ENCODE measurements around the gene PSAPL1. TPM values are rescaled to one million over a fixed set of nuclear protein-coding genes. Genes with fewer than 3 reads are reported as not detected.

Gene PSAPL1
- total RNA-seq: not detected
- total RNA-seq (2013): not detected
- 0 to 0.06 (median 0) reads per million in 29 experiments for total RNA-seq

DNA sequence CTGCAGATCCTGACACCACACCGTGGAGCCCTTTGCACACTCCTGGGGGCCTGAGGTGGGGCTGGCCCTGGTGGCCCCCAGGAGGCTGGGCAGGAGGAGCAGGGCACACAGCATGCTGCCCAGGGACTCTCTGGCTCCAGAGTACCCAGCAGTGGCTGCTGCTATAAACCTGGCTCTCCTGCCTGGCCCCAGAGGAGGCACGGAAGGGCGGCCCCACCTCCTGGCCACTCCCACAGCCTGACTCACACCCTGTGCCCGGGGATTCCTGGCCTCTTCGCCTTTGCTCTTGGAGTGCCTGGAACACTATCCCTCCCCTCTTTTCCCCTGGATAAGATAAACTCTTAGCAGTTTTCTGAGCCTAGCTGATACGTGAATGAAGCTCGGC lies at the start of gene PSAPL1:
TSS of gene PSAPL1 (minus strand) at position 165 of the 385 bp plus-strand sequence. CDS start at position 114, 51 bp downstream.
- no peak within 1 kb of the TSS for H3K27ac Mint-ChIP-seq
- POLR2A ChIA-PET: no interaction called here
- H3K4me1 Mint-ChIP-seq: peaks cover 0 to 6% (median 0%) of the 10 kb centered on the region in 3 donors
- H3K27me3 Mint-ChIP-seq: peaks cover 0 to 5% of the 10 kb centered on the region in 2 donors
- H3K36me3 ChIP-seq (ENCODE audit: control insufficient read depth in 2 of 2, extremely low read depth in 1 of 2, insufficient read depth in 1 of 2, low read length in 1 of 2): no peaks in the 10 kb centered on the region
- no peak for ATAC-seq (replicated peaks in 1 of 4)
- no peaks in the 10 kb centered on the region for H3K36me3 Mint-ChIP-seq
- 51% methylated on average over 7 of the region's 7 CpGs for WGBS (ENCODE audit: insufficient coverage)
- no peak within 1 kb of the TSS for H3K4me3 ChIP-seq (ENCODE audit: control insufficient read depth in 1 of 2, extremely low read depth in 1 of 2, low read length in 1 of 2)
- H3K9me3 ChIP-seq: no peaks in the 10 kb centered on the region
- DNase-seq: no peak
- H3K27ac ChIP-seq (ENCODE audit: low read length): no peak within 1 kb of the TSS
- CTCF ChIA-PET: no interaction called here
- no peaks in the 10 kb centered on the region for H3K9me3 Mint-ChIP-seq
- no peak within 1 kb of the TSS for H3K4me3 Mint-ChIP-seq
- no peaks in the 10 kb centered on the region for H3K4me1 ChIP-seq (ENCODE audit: control insufficient read depth in 1 of 2, extremely low read depth in 1 of 2, insufficient read depth in 2 of 2, low read length in 2 of 2)
- H3K27me3 ChIP-seq (replicated peaks in 1 of 2; ENCODE audit: control insufficient read depth in 2 of 2, extremely low read depth in 1 of 2, insufficient read depth in 2 of 2, low read length in 1 of 2): peaks cover 0 to 9% of the 10 kb centered on the region in 2 experiments

DNA sequence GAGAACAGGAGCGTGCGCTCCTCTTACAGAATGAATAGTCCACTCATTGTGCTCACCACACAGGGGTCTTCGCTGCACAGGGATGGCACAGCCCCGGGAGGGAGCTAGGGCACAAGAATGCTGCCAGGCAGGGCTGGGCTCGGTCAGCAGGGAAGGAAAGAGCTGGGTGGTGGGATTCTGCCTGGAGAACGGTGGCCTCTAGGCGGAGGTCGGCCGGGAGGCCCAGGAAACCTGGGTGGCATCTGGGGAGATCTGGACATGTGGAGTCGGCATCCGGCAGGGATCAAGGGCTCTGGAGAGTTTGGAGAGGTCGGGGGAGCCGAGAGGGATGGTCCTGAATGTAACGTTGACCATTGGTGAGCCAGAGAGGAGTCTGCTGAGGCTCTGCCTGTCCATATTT lies 46.5 kb upstream of the PSAPL1 start:
- POLR2A ChIA-PET: no interaction called here
- no peaks in the 10 kb centered on the region for H3K9me3 ChIP-seq
- Mint-ChIP-seq H3K27ac (no peak overlapping the region), H3K36me3 (no peaks in the 10 kb centered on the region), H3K4me1 (no peaks in the 10 kb centered on the region), H3K27me3 (no peaks in the 10 kb centered on the region), H3K9me3 (no peaks in the 10 kb centered on the region), H3K4me3 (no peak overlapping the region)
- no peak overlapping the region for H3K27ac ChIP-seq (ENCODE audit: low read length)
- no peak overlapping the region for H3K4me3 ChIP-seq (ENCODE audit: control insufficient read depth in 1 of 2, extremely low read depth in 1 of 2, low read length in 1 of 2)
- DNase-seq (no peak), ATAC-seq (replicated peaks in 1 of 4) (no peak)
- WGBS (ENCODE audit: insufficient coverage): 65% methylated on average over 7 of the region's 14 CpGs
- CTCF ChIA-PET: no interaction called here
- peaks cover 0 to 16% of the 10 kb centered on the region in 2 experiments for H3K27me3 ChIP-seq (replicated peaks in 1 of 2; ENCODE audit: control insufficient read depth in 2 of 2, extremely low read depth in 1 of 2, insufficient read depth in 2 of 2, low read length in 1 of 2)
- H3K4me1 ChIP-seq (ENCODE audit: control insufficient read depth in 1 of 2, extremely low read depth in 1 of 2, insufficient read depth in 2 of 2, low read length in 2 of 2): no peaks in the 10 kb centered on the region
- no peaks in the 10 kb centered on the region for H3K36me3 ChIP-seq (ENCODE audit: control insufficient read depth in 2 of 2, extremely low read depth in 1 of 2, insufficient read depth in 1 of 2, low read length in 1 of 2)

DNA sequence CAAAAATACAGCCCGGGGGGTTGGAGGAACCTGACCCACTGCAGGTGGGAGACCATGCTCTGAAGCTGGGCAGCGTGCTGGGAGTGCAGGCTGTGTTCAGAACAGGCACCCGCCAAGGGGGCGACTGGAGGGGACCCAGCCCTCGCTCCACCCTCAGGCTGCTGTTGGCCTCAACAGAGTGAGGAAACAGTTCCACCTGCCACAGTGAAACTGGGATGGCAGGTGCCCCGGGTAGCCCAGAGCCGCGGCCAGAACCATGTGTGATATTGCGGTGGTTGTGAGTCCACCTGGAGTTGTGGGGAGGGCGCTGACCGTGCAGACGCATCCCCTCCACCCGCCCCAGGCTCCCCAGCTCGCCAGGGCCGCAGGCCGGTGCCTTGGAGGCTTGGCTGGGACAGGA lies 45.7 kb upstream of the PSAPL1 start:
- WGBS (ENCODE audit: insufficient coverage): 79% methylated on average over 15 of the region's 16 CpGs
- Mint-ChIP-seq H3K36me3 (no peaks in the 10 kb centered on the region), H3K4me3 (no peak overlapping the region), H3K27me3 (no peaks in the 10 kb centered on the region), H3K27ac (no peak overlapping the region), H3K9me3 (no peaks in the 10 kb centered on the region), H3K4me1 (no peaks in the 10 kb centered on the region)
- no peak for ATAC-seq (replicated peaks in 1 of 4)
- CTCF ChIA-PET: no interaction called here
- Histone ChIP-seq H3K36me3 (ENCODE audit: control insufficient read depth in 2 of 2, extremely low read depth in 1 of 2, insufficient read depth in 1 of 2, low read length in 1 of 2) (no peaks in the 10 kb centered on the region), H3K4me1 (ENCODE audit: control insufficient read depth in 1 of 2, extremely low read depth in 1 of 2, insufficient read depth in 2 of 2, low read length in 2 of 2) (no peaks in the 10 kb centered on the region), H3K4me3 (ENCODE audit: control insufficient read depth in 1 of 2, extremely low read depth in 1 of 2, low read length in 1 of 2) (no peak overlapping the region), H3K27ac (ENCODE audit: low read length) (no peak overlapping the region), H3K9me3 (no peaks in the 10 kb centered on the region), H3K27me3 (replicated peaks in 1 of 2; ENCODE audit: control insufficient read depth in 2 of 2, extremely low read depth in 1 of 2, insufficient read depth in 2 of 2, low read length in 1 of 2) (peaks cover 0 to 13% of the 10 kb centered on the region in 2 experiments)
- DNase-seq: no peak
- POLR2A ChIA-PET: no interaction called here

GRCh38 chr4:7478665-7479064 lies 43.9 kb upstream of the PSAPL1 start:
- Mint-ChIP-seq H3K27ac (no peak overlapping the region), H3K4me1 (no peaks in the 10 kb centered on the region), H3K36me3 (no peaks in the 10 kb centered on the region), H3K4me3 (no peak overlapping the region), H3K27me3 (peaks cover 0 to 3% of the 10 kb centered on the region in 2 donors), H3K9me3 (no peaks in the 10 kb centered on the region)
- H3K4me3 ChIP-seq (ENCODE audit: control insufficient read depth in 1 of 2, extremely low read depth in 1 of 2, low read length in 1 of 2): no peak overlapping the region
- H3K27me3 ChIP-seq (replicated peaks in 1 of 2; ENCODE audit: control insufficient read depth in 2 of 2, extremely low read depth in 1 of 2, insufficient read depth in 2 of 2, low read length in 1 of 2): peaks cover 0 to 14% of the 10 kb centered on the region in 2 experiments
- DNase-seq: no peak
- ChIA-PET CTCF (no interaction called here), POLR2A (no interaction called here)
- H3K36me3 ChIP-seq (ENCODE audit: control insufficient read depth in 2 of 2, extremely low read depth in 1 of 2, insufficient read depth in 1 of 2, low read length in 1 of 2): no peaks in the 10 kb centered on the region
- 67% methylated on average over 9 of the region's 11 CpGs for WGBS (ENCODE audit: insufficient coverage)
- no peaks in the 10 kb centered on the region for H3K4me1 ChIP-seq (ENCODE audit: control insufficient read depth in 1 of 2, extremely low read depth in 1 of 2, insufficient read depth in 2 of 2, low read length in 2 of 2)
- no peak overlapping the region for H3K27ac ChIP-seq (ENCODE audit: low read length)
- H3K9me3 ChIP-seq: no peaks in the 10 kb centered on the region
- no peak for ATAC-seq (replicated peaks in 1 of 4)

DNA sequence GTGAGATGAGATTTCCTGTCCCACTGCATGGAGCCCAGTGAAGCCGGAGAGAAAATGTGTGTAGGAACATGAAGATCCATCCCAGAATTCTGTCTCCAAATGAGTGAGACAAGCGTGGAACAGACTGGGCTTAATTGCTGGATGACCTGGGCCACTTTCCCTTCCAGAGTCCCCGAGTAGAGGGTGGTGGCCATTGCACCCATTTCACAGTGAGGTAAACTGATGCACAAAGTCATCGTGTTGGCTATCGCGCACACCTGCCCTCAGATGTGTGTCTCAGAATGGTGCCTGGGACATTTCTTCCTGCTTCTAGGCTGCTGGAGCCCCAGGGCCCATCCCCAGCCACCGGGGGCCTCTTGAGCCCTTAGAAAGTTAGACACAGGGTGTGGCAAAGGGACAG lies 43.0 kb upstream of the PSAPL1 start:
- Mint-ChIP-seq H3K27ac (no peak overlapping the region), H3K36me3 (no peaks in the 10 kb centered on the region), H3K9me3 (no peaks in the 10 kb centered on the region), H3K4me1 (no peaks in the 10 kb centered on the region), H3K4me3 (no peak overlapping the region), H3K27me3 (peaks cover 6 to 7% of the 10 kb centered on the region in 2 donors)
- CTCF ChIA-PET: no interaction called here
- 88% methylated on average over 6 of the region's 7 CpGs for WGBS (ENCODE audit: insufficient coverage)
- POLR2A ChIA-PET: no interaction called here
- Histone ChIP-seq H3K9me3 (no peaks in the 10 kb centered on the region), H3K4me1 (ENCODE audit: control insufficient read depth in 1 of 2, extremely low read depth in 1 of 2, insufficient read depth in 2 of 2, low read length in 2 of 2) (no peaks in the 10 kb centered on the region), H3K27ac (ENCODE audit: low read length) (no peak overlapping the region), H3K4me3 (ENCODE audit: control insufficient read depth in 1 of 2, extremely low read depth in 1 of 2, low read length in 1 of 2) (no peak overlapping the region), H3K27me3 (replicated peaks in 1 of 2; ENCODE audit: control insufficient read depth in 2 of 2, extremely low read depth in 1 of 2, insufficient read depth in 2 of 2, low read length in 1 of 2) (peaks cover 0 to 24% of the 10 kb centered on the region in 2 experiments), H3K36me3 (ENCODE audit: control insufficient read depth in 2 of 2, extremely low read depth in 1 of 2, insufficient read depth in 1 of 2, low read length in 1 of 2) (no peaks in the 10 kb centered on the region)
- DNase-seq (no peak), ATAC-seq (replicated peaks in 1 of 4) (no peak)

GRCh38 chr4:7476820-7477219 lies 42.1 kb upstream of the PSAPL1 start:
- Mint-ChIP-seq H3K4me1 (no peaks in the 10 kb centered on the region), H3K9me3 (no peaks in the 10 kb centered on the region), H3K27ac (no peak overlapping the region), H3K27me3 (peaks cover 13 to 15% of the 10 kb centered on the region in 2 donors), H3K36me3 (no peaks in the 10 kb centered on the region), H3K4me3 (no peak overlapping the region)
- no peaks in the 10 kb centered on the region for H3K4me1 ChIP-seq (ENCODE audit: control insufficient read depth in 1 of 2, extremely low read depth in 1 of 2, insufficient read depth in 2 of 2, low read length in 2 of 2)
- WGBS (ENCODE audit: insufficient coverage): 57% methylated on average over 5 of the region's 6 CpGs
- ChIA-PET CTCF (no interaction called here), POLR2A (no interaction called here)
- H3K36me3 ChIP-seq (ENCODE audit: control insufficient read depth in 2 of 2, extremely low read depth in 1 of 2, insufficient read depth in 1 of 2, low read length in 1 of 2): no peaks in the 10 kb centered on the region
- H3K4me3 ChIP-seq (ENCODE audit: control insufficient read depth in 1 of 2, extremely low read depth in 1 of 2, low read length in 1 of 2): no peak overlapping the region
- H3K9me3 ChIP-seq: no peaks in the 10 kb centered on the region
- DNase-seq: no peak
- peaks cover 0 to 33% of the 10 kb centered on the region in 2 experiments for H3K27me3 ChIP-seq (replicated peaks in 1 of 2; ENCODE audit: control insufficient read depth in 2 of 2, extremely low read depth in 1 of 2, insufficient read depth in 2 of 2, low read length in 1 of 2)
- H3K27ac ChIP-seq (ENCODE audit: low read length): no peak overlapping the region
- ATAC-seq (replicated peaks in 1 of 4): no peak

DNA sequence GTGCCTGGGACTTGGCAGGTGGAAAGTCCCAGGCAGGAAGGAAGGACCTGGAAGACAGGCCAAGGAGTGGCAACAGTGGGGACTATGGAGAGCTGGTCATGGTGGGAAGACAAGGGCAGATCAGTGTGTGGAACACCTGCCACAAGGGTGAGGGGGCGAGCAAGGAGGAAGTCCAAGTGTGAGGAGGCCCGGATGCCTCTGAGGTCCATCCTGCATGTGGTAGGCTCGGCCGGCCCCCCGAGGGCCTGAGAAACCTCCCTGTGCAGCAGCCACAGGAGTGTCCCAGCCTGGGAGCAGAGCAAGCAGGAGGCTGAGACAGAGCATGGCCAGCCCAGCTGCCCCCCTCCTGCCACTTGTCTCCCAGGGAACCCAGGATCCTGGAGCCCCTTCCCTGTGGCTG lies 40.5 kb upstream of the PSAPL1 start:
- ATAC-seq (replicated peaks in 1 of 4): no peak

More for the DNA sequence above, 40.5 kb upstream of the PSAPL1 start:
- DNase-seq: no peak
- Mint-ChIP-seq H3K4me3 (no peak overlapping the region), H3K27ac (no peak overlapping the region), H3K27me3 (peaks cover 13 to 23% of the 10 kb centered on the region in 2 donors), H3K4me1 (no peaks in the 10 kb centered on the region), H3K36me3 (no peaks in the 10 kb centered on the region), H3K9me3 (no peaks in the 10 kb centered on the region)
- Histone ChIP-seq H3K27me3 (replicated peaks in 1 of 2; ENCODE audit: control insufficient read depth in 2 of 2, extremely low read depth in 1 of 2, insufficient read depth in 2 of 2, low read length in 1 of 2) (peaks cover 0 to 45% of the 10 kb centered on the region in 2 experiments), H3K36me3 (ENCODE audit: control insufficient read depth in 2 of 2, extremely low read depth in 1 of 2, insufficient read depth in 1 of 2, low read length in 1 of 2) (no peaks in the 10 kb centered on the region), H3K27ac (ENCODE audit: low read length) (no peak overlapping the region), H3K4me1 (ENCODE audit: control insufficient read depth in 1 of 2, extremely low read depth in 1 of 2, insufficient read depth in 2 of 2, low read length in 2 of 2) (no peaks in the 10 kb centered on the region), H3K9me3 (no peaks in the 10 kb centered on the region), H3K4me3 (ENCODE audit: control insufficient read depth in 1 of 2, extremely low read depth in 1 of 2, low read length in 1 of 2) (no peak overlapping the region)
- POLR2A ChIA-PET: no interaction called here
- WGBS (ENCODE audit: insufficient coverage): 73% methylated on average over 5 of the region's 5 CpGs
- CTCF ChIA-PET: no interaction called here
